ENCODE data around the gene VPS13A.

Gene VPS13A

DNA sequence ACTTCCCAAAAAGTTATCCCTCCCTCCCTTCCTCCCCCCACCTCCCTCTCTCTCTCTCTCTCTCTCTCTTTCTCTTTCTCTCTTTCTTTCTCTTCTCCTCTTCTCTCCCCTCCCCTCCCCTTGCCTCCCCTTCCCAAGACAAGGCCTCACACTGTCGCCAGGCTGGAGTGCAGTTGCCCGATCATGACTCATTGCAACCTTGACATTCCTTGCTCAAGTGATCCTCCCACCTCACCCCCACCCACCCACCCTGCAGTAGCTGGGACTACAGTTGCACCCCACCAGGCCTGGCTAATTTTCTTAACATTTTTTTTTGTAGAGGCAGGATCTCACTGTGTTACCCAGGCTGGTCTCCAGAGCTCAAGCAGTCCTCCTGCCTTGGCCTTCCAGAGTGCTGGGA lies 32.8 kb downstream of the VPS13A start:
- POLR2A ChIA-PET: interaction anchor here (0.8 kb wide), 1 partner anchor 35 kb away, joined by 3 read pairs; no protein-coding TSS in a partner anchor
- CTCF ChIA-PET: no interaction called here
- Histone ChIP-seq H3K36me3 (ENCODE audit: control insufficient read depth in 2 of 2, insufficient read depth in 1 of 2, low read length in 2 of 2) (peaks cover 10 to 26% of the 10 kb centered on the region in 2 experiments; a peak in 2 of 3 replicates), H3K4me3 (ENCODE audit: low read depth, low read length) (no peak overlapping the region), H3K27ac (ENCODE audit: extremely low read depth, low read depth, low read length) (no peak overlapping the region), H3K4me1 (ENCODE audit: control insufficient read depth, insufficient read depth, low read length) (no peaks in the 10 kb centered on the region), H3K9me3 (ENCODE audit: control insufficient read depth, insufficient read depth, low read depth, low read length) (no peaks in the 10 kb centered on the region)
- TF ChIP-seq ZNF596 (tag by site-specific recombination; IDR thresholded peaks at IDR 0.05): 0 out of 2 replicates have a peak, but pooled peaks have one; percentile 35
- no peak for TF ChIP-seq ZNF140 (tag by site-specific recombination; IDR thresholded peaks at IDR 0.05)
- TF ChIP-seq, protein P1, sequence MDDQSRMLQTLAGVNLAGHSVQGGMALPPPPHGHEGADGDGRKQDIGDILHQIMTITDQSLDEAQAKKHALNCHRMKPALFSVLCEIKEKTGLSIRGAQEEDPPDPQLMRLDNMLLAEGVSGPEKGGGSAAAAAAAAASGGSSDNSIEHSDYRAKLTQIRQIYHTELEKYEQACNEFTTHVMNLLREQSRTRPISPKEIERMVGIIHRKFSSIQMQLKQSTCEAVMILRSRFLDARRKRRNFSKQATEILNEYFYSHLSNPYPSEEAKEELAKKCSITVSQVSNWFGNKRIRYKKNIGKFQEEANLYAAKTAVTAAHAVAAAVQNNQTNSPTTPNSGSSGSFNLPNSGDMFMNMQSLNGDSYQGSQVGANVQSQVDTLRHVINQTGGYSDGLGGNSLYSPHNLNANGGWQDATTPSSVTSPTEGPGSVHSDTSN (CRISPR knock-in tag; IDR thresholded peaks at IDR 0.05): no peak
- TF ChIP-seq ZNF610 (tag by site-specific recombination; IDR thresholded peaks at IDR 0.05; ENCODE audit: borderline replicate concordance): no peak
- TF ChIP-seq ZNF37A (tag by site-specific recombination; IDR thresholded peaks at IDR 0.05): no peak

DNA sequence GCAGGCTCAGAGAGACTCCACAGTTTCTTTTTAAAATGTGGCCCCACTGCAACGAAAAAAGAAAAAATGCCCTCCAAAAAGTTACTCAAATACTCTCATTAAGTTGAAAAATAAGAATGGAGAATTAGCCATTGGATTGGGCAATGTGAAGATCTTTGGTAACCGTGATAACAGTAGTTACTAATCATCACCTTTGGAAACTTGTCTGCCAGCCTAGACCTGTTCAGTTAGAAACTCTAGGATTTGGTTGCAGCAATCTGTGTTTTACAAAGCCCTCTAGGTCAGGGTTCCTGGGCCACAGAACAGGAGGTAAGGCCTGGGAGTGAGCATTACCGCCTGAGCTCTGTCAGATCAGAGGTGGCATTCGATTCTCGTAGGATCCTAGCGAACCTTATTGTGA lies 34.2 kb downstream of the VPS13A start:
- Histone ChIP-seq H3K9me3 (ENCODE audit: control insufficient read depth, insufficient read depth, low read depth, low read length) (no peaks in the 10 kb centered on the region), H3K27ac (ENCODE audit: extremely low read depth, low read depth, low read length) (no peak overlapping the region), H3K36me3 (ENCODE audit: control insufficient read depth in 2 of 2, insufficient read depth in 1 of 2, low read length in 2 of 2) (peaks cover 10 to 29% of the 10 kb centered on the region in 2 experiments), H3K4me3 (ENCODE audit: low read depth, low read length) (no peak overlapping the region), H3K4me1 (ENCODE audit: control insufficient read depth, insufficient read depth, low read length) (no peaks in the 10 kb centered on the region)
- ChIA-PET CTCF (interaction anchor here (1.1 kb wide), 1 partner anchor 34 kb away, joined by 3 read pairs; the partner anchor contains the start of gene VPS13A), POLR2A (no interaction called here)
- TF ChIP-seq ZNF248 (tag by site-specific recombination; IDR thresholded peaks at IDR 0.05) (no peak), ZNF549 (tag by site-specific recombination; IDR thresholded peaks at IDR 0.05) (no peak), ZNF521 (tag by site-specific recombination; IDR thresholded peaks at IDR 0.05) (no peak), ZNF561 (tag by site-specific recombination; IDR thresholded peaks at IDR 0.05; ENCODE audit: borderline replicate concordance) (no peak), ZNF354C (tag by site-specific recombination; IDR thresholded peaks at IDR 0.05; ENCODE audit: borderline replicate concordance, low read depth) (no peak), ZNF366 (tag by site-specific recombination; conservative IDR thresholded peaks at IDR 0.05) (no peak), MZF1 (tag by site-specific recombination; IDR thresholded peaks at IDR 0.05; ENCODE audit: borderline replicate concordance) (no peak), SP7 (tag by site-specific recombination; IDR thresholded peaks at IDR 0.05) (no peak), ZNF132 (tag by site-specific recombination; IDR thresholded peaks at IDR 0.05; ENCODE audit: borderline replicate concordance) (no peak), ZNF791 (tag by site-specific recombination; IDR thresholded peaks at IDR 0.05) (no peak), ZNF391 (tag by site-specific recombination; IDR thresholded peaks at IDR 0.05; ENCODE audit: borderline replicate concordance, low read depth) (no peak), MYNN (tag by site-specific recombination; IDR thresholded peaks at IDR 0.05; ENCODE audit: borderline replicate concordance) (no peak), YY1 (tag by site-specific recombination; IDR thresholded peaks at IDR 0.05) (no peak), ZNF221 (tag by site-specific recombination; IDR thresholded peaks at IDR 0.05; ENCODE audit: borderline replicate concordance) (no peak), ZNF169 (tag by site-specific recombination; IDR thresholded peaks at IDR 0.05) (no peak), ZNF501 (tag by site-specific recombination; IDR thresholded peaks at IDR 0.05) (no peak), ZNF140 (tag by site-specific recombination; IDR thresholded peaks at IDR 0.05) (no peak), ZBTB21 (tag by site-specific recombination; IDR thresholded peaks at IDR 0.05) (no peak), KLF10 (tag by site-specific recombination; IDR thresholded peaks at IDR 0.05) (no peak)
- TF ChIP-seq, protein P2, sequence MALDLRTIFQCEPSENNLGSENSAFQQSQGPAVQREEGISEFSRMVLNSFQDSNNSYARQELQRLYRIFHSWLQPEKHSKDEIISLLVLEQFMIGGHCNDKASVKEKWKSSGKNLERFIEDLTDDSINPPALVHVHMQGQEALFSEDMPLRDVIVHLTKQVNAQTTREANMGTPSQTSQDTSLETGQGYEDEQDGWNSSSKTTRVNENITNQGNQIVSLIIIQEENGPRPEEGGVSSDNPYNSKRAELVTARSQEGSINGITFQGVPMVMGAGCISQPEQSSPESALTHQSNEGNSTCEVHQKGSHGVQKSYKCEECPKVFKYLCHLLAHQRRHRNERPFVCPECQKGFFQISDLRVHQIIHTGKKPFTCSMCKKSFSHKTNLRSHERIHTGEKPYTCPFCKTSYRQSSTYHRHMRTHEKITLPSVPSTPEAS (tag by site-specific recombination; IDR thresholded peaks at IDR 0.05): no peak

All from HEK293 (cell line).